ENCODE results near the gene SCMH1.

SCMH1 gene

GRCh38 chr1:40977716-40978115, 264.4 kb downstream of the SCMH1 start:
- no peak for TF ChIP-seq CEBPB (IDR thresholded peaks at IDR 0.05)
